OCI-M1 (cell line): ENCODE measurements around the gene CCDC43.

Source experiments
- DNase-seq: peaks from one replicate; lab custom pipeline; 2025; lab: John Stamatoyannopoulos, UW

Gene CCDC43

GRCh38 chr17:44627513-44628242 is 61.9 kb downstream of the CCDC43 start:
- DNase-seq = no peak
